ENCODE measurements around the gene SHE. TPM values are rescaled to one million over a fixed set of nuclear protein-coding genes. Genes with fewer than 3 reads are reported as not detected.

The SHE gene
- polyA plus RNA-seq, 4 donors: 9.2 to 12.6 (median 10.4) TPM

DNA sequence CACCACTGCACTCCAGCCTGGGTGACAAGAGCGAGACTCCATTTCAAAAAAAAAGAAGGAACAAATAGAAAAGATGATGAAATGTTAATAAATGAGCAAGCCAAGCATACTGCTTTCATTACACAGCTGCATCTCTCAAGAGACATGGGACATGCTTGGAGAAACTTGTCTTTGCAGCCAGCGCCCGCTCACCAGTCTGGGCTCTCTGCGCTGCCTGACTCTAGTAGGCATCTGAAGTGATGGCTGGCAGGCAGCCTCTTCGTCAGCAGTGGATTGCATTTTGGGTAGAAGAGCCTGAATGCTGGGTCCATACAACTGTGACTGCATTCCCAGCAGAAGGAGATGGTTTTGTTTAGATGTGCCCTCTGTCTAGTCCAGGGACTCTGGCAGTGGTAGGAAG lies 49.1 kb downstream of the SHE start:
- no peak for DNase-seq (ENCODE audit: low read depth in 4 of 4, low spot score in 2 of 4)

DNA sequence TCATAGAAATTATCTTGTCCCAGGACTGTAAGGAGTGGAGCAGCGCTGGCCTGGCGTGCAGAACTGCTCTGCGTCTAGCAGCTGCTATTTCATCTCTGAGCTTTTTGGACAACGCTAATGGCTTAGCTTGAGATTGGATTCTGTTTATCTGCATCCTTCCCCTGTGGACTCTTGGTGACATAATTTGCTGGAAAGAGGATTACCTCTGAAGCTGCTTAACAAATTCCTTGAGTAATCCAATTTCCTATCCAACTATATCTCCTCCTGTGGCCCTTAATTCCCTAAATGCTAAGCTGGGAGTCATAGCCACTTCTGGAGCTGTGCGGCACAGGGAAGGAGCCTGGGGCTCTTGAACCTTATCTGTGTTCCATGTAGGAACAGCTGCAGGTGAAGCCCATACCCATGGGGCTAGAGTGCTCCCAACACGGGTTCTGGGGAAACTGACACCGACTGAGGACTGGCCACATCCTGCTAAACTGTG lies 53.8 kb downstream of the SHE start:
- DNase-seq (ENCODE audit: low read depth in 4 of 4, low spot score in 2 of 4): no peak

DNA sequence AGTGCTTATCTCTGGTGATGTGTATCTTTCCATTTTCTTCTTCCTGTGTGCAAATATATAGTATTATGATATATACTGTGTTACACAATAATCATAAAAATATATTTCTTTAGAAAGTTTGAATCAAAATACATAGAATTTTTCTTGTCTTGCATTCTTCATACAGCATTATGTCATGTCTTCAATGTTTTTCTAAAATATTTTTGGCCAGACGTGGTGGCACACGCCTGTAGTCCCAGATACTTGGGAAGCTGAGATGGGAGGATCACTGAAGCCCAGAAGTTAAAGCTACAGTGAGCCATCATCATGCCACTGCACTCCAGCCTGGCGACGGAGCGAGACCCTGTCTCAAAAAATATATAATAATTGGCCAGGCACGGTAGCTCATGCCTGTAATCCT lies 55.4 kb downstream of the SHE start:
- DNase-seq (ENCODE audit: low read depth in 4 of 4, low spot score in 2 of 4): no peak

DNA sequence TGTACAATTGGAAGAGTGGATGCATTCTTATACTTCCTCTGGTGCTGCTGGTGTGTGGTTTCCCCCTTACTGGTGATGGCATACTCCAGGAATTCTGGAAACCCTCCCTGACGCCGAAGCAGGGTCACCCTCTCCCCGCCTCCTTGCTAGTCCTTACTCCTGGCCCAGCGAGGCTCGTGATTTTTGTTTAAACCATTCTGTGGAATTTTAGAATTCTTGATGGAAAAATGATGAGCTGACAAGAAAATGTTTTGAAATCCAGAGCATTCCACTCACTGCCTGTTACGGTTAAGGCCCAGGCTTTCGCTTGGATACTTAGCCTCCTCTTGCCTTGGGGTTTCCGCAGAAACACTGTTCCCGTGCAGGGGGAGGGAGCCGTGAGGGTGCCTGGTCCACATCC lies 55.9 kb downstream of the SHE start:
- no peak for DNase-seq (ENCODE audit: low read depth in 4 of 4, low spot score in 2 of 4)

DNA sequence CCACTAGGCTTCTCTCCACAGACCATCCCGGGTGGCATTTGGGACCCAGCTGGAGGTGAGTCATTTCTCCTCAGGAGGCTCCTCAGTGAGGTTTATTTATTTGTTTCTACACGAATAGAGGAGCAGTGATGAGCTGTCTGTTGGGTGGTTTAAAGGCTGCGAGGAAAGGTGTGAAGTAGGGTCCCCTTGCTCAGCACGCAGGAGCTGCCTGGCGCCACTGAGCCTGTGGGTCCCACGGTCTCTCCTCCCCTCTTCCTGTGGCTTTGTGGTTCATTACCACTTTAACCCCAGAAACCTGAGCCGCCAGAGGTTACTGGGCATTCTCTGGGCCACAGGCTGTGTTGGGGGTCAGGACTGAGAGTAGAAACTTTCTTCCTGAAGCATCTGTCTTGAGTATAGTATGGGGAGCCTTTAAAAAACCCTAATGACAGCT lies 57.2 kb downstream of the SHE start:
- DNase-seq (ENCODE audit: low read depth in 4 of 4, low spot score in 2 of 4): no peak

DNA sequence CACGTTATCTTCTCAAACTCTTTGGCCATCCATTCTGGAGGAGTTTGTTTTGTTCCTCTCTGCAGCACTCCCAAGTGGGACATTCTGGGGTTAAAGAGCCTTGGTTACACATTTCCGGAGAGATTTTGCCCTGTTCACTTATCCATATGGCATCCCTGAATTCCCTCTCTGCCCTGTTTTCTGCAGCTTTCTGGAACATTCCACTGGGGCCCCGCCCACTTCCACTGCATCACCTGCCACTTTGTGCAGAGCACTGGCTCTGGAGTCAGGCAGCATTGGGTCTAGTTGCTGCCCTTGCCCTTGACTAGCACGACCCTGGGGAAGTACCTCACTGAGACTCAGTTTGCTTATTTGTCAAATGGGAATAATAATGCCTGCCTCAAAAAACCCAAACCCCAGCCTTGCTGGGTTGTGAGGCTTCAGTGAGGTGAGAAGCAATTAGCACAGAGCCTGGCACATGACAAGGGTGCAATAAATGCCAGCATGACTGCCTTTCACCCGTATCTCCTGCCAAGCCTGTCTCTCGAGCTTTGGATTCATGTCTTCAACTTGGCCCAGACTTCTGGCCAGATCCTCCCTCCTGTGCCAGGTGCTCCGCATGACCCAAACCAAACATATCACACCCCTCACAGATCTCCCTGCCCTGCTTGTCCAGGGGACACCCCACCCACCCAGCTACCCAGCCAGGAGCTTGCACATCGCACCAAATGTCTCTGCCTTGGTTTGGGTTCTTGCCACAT lies 58.8 kb downstream of the SHE start:
- DNase-seq (ENCODE audit: low read depth in 4 of 4, low spot score in 2 of 4): no peak

DNA sequence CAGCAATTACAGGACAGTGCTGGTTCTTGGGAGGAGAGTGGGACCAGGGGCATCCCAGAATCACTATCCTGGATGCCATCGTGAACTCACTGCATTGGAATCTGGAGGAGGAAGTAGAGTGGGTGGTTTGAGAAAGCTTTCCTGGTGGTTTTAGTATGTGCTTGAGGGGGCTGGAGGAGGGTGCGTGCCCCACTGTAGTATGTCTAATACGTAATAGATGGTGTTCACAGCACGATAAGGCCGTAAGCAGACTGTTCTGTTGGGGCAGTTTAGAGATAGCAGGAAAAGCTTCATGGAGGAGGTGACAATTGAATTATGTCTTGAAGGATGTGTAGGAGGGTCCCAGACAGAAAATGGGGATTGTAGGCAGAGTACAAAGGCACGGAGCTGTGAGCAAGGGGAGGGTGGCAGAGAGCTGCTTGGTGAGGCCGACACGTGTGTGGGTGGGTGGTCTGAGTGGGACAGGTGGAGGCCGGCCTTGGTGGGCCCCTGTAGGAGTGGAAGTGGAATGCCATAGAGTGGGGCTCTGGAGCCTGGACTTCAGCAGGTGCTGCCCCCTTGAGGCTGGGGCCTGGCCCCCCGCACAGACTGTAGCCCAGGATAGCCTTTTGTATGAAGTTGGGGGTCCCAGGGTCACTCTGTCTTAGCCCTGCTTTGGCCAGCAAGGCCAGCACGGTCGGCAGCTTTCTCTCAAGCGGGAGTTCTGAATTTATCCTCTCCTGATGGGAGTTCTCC lies 60.0 kb downstream of the SHE start:
- no peak for DNase-seq (ENCODE audit: low read depth in 4 of 4, low spot score in 2 of 4)

DNA sequence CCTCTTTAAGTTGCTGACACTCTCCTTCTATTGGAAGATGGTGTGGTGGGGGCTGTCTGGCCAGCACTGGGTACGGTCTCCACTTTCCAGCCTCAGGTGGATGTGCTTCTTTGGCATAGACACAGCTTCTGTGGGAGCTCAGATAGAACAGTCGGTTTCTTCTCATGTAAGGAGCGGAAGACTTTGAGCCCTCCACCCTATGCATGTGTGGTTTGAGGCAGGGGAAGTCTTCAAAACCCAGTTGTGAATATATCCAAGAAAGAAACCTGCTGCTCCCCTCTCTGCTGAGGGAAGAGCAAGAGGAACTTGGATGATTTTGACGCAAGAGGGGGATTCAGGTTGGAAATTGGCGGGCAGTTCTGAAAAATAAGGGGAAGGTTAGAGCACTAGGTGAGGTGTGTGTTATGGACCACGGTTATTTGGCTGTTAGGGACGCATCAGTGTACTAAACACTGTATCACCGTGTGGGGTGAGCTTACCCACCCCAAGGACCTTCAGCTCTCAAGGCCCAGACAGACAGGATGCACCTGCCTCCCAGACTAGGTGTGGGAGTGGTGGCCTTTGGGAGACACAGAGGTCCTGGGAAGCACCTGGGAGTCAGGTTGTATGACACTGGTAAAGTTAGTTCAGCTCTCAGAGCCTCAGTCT lies 60.8 kb downstream of the SHE start:
- DNase-seq (ENCODE audit: low read depth in 4 of 4, low spot score in 2 of 4): no peak

DNA sequence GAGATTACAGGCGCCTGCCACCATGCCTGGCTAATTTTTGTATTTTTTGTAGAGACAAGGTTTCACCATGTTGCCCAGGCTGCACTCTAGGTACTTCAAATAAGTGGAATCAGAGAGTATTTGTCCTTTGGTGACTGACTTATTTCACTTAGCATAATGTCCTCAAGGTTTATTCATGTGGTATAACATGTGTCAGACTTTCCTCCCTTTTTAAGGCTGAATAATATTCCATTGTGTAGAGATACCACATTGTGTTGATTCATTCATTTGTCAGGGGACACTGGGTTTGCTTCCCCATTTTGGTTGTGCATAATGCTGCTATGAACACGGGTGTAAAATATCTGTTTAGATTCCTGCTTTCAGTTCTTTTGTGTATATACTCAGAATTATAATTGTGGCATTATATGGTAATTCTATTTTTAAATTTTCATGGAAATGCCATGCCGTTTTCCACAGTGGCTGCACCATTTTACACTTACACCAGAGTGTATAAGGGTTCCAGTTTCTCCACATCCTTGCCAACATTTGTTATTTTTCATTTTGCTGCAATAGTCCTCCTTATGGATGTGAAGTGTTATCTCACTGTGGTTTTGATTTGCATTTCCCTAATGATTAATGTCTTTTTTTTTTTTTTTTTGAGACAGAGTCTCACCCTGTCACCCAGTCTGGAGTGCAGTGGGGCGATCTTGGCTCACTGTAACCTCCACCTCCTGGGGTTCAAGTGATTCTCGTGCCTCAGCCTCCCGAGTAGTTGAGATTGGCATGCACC lies 62.0 kb downstream of the SHE start:
- DNase-seq (ENCODE audit: low read depth in 4 of 4, low spot score in 2 of 4): no peak

DNA sequence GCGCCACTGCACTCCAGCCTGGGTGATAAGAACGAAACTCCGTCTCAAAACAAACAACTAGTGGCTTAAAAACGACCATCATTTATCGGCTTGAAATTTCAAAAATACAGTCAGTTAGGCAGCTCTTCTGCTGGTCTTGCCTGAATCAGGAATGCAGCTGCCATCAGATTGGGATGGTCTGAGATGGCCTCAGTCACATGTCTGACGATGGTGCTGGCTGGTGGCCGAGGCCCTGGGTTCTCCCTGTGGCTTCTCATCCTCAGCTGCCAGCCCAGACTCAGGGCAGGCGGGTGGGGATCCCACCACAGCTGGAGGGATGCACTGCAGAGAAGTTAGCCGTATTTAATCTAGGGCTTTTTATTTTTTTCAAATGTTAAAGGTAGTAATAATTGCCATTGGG lies 65.8 kb downstream of the SHE start:
- DNase-seq (ENCODE audit: low read depth in 4 of 4, low spot score in 2 of 4): no peak

DNA sequence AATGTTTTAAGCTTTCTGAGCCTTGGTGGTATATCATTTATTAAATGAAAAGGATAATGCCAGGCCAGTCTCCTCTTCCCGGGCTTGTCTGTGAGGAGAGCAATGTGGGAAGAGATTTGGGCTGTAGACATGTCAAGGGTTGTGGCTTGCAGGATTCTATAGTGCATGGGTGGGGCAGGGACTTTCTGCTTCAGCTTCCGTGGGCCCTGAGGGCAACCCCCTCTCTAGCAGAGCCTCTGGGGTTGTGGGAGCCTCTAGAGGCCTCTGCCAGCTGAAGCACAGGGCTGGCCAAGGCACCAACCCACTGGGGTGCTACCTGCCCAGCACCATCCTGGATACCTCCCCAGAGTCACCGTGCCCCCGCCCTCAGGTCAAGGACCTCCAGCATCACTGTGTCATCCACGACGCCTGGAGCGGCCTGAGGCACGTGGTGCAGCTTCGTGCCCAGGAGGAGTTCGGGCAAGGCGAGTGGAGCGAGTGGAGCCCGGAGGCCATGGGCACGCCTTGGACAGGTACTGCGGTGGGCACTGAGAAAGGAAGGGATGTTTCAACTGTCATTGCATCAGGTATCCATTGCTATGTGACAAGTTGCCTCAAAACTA lies 66.5 kb downstream of the SHE start:
- DNase-seq (ENCODE audit: low read depth in 4 of 4, low spot score in 2 of 4): no peak

DNA sequence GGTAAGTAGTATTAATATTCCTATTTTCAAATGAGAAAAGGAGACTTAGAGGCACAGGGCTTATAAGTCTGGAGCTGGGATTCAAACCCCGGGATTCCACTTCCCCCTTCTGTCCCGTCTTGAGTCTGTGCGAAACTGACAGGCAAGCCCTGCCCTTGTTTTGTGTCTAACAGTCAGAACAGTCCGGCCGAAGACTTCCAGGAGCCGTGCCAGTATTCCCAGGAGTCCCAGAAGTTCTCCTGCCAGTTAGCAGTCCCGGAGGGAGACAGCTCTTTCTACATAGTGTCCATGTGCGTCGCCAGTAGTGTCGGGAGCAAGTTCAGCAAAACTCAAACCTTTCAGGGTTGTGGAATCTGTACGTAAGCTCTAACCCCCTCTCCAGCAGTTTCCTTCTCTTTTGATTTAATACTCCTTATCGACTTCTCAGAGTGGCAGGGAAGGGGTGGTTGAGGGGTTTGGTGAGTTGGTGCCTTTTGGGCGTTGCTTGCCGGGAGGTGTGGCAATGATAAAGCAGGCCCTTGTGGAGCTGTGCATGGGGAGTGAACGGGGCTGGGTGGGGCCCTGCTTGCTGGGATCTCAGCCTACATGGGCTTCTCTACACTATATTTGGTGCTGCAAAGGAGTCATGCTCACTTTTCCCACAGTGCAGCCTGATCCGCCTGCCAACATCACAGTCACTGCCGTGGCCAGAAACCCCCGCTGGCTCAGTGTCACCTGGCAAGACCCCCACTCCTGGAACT lies 67.7 kb downstream of the SHE start:
- no peak for DNase-seq (ENCODE audit: low read depth in 4 of 4, low spot score in 2 of 4)

DNA sequence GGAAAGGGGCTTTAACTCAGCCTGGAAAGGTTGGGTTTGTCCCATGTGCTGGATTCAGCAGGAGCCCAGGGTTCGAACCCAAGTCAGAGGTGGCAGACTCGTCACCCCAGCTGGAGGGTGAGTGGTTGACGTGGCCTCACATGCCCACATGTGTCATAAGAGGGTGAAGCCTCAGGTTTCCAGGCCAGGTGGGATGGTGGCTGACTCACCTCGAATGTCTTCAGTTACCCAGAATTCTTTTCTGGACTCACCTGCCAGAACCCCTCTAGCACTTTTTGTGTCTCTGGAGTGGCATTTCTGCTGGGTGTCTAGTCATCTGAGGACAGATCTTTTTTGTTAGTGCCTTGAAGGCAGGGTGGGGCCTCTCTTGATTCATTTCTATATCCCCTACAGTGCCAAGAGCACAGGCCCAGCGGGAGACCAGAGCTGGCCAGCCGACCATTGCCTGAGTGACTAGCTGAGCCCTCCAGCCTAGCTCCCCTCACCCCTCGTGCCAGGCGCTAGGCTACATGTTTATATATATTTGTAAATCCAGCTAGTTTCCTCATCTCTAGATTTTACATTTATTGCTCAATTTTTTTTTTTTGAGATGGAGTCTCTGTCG lies 68.9 kb downstream of the SHE start:
- DNase-seq (ENCODE audit: low read depth in 4 of 4, low spot score in 2 of 4): no peak

DNA sequence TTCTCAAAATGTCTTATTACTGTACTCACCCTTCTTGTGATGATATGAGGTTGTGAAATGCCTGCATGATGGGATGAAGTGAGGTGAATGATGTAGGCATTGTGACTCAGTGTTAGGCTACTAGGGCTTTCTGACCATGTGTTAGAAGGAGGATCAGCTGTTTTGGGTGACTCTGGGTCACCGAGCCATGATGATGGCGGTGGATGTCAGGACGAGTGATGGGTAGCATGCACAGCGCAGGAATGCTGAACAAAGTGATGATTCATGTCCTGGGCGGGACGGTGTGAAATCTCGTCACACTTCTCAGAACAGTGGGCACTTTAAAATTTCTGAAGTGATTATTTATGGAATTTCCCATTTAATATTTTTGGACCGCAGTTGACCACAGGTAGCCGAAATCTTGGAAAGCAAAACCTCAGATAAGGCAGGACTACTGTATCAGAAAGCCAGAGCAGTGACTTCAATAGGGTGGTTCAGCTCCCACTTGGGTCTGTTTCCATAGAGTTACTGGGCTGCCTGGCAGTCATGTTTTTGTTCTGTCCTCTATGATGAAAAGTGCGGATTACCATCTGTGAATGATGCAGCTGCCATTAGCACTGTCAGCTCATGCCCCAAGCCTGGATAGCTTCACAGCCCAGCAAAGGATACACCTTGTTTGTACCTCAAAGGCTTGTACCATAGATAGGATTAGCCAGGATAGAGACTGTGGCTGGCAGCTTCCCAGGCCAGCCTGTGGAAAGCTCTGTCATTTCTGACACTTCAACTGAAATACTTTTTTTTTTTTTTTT lies 70.4 kb downstream of the SHE start:
- no peak for DNase-seq (ENCODE audit: low read depth in 4 of 4, low spot score in 2 of 4)

DNA sequence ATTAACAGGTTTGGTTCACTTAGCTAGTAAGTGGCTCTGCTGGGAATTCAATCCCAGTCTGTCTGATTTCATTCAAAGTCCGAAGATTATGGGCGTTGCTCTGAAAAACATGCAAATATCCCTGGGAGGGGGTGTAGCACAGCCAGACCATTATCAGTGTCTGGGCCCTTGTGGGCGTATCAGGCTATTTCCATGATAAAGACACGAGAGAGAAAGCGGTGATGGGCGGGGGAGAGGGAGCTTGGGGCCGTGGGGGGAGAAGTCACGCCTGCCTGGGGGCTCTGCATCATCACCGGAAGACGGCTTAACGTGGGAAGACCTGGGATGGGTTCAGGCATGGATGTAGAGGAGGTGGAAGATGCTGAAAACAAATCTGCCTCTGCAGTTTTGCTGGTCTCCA lies 71.3 kb downstream of the SHE start:
- no peak for DNase-seq (ENCODE audit: low read depth in 4 of 4, low spot score in 2 of 4)

DNA sequence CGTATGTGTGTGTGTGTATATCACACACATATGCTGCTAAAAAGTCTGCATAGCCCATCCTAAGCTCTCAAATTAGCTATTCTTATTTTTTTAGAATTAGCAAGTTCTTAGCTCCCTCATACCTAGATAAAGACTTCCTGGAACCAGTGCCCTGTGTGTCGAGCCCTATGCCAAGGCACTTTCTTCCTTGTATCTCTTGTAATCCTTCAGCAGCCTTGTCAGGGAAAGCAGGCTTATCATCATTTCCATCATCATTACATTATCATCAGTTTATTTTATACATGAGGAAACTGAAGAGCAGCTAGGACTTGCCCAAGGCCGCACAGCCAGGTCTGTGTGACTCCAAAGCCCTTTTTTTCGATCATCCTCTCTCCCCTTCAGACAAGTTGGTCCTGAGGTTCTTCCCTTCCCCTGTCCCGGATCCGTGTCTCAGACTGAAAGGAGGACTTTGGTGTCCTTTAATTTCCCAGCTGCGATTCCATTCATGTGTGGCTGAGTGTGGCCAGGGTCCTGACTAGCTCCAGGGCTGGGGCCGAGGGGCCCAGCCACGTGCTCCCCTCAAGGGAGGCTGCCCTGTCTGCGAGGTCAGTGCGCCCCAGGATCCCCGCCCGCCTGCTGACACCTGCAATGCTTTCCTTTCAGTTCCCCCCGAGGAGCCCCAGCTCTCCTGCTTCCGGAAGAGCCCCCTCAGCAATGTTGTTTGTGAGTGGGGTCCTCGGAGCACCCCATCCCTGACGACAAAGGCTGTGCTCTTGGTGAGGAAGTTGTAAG lies 72.2 kb downstream of the SHE start:
- DNase-seq (ENCODE audit: low read depth in 4 of 4, low spot score in 2 of 4): no peak

Measured in left renal cortex interstitium (tissue), 4 donors.